Activated naive CD4-positive, alpha-beta T cell treated with anti-CD3 and anti-CD28 coated beads for 36 hours (primary cell): ENCODE data around the gene TP73. TPM values are rescaled to one million over a fixed set of nuclear protein-coding genes. Genes with fewer than 3 reads are reported as not detected.

Experiments used
- CTCF ChIA-PET: fragments of 350-600 bp; sonication (Branson Sonifier 250); formaldehyde crosslinking; loops from one replicate; lab custom pipeline; 2021; ENCODE audit warnings: antibody characterized with exemption; lab: Charles Lee
- DNase-seq: peaks from one replicate; pipeline ENCODE4 v3.0.0-alpha.2; 2020
- H3K27ac Mint-ChIP-seq: one replicate; pipeline ENCODE4 v1.8.0; 2021; ENCODE audit warnings: mild to moderate bottlenecking, mixed read lengths
- H3K27me3 Mint-ChIP-seq: one replicate; pipeline ENCODE4 v1.8.0; 2021; ENCODE audit warnings: low read depth, mixed read lengths
- H3K36me3 Mint-ChIP-seq: one replicate; pipeline ENCODE4 v1.8.0; 2021; ENCODE audit warnings: low read depth, mixed read lengths
- H3K4me1 Mint-ChIP-seq: one replicate; pipeline ENCODE4 v1.8.0; 2021; ENCODE audit warnings: low read depth, mixed read lengths
- H3K4me3 Mint-ChIP-seq: one replicate; pipeline ENCODE4 v1.8.0; 2021; ENCODE audit warnings: mild to moderate bottlenecking, moderate library complexity, mixed read lengths
- H3K9me3 Mint-ChIP-seq: one replicate; pipeline ENCODE4 v1.8.0; 2021; ENCODE audit warnings: mixed read lengths
- intact Hi-C: fragments of 100-400 bp; cut with micrococcal nuclease; formaldehyde crosslinking; loops from one replicate; pipeline ENCODE4 v1.15.1; 2023
- total RNA-seq, 2 experiments: library from RNA; stranded (reverse); gene quantifications; one replicate each; pipeline ENCODE4 v1.2.3, GENCODE V29; 2021

Gene TP73
- total RNA-seq, 2 experiments from 2014 or later, result 0.20 to 0.43 TPM

DNA sequence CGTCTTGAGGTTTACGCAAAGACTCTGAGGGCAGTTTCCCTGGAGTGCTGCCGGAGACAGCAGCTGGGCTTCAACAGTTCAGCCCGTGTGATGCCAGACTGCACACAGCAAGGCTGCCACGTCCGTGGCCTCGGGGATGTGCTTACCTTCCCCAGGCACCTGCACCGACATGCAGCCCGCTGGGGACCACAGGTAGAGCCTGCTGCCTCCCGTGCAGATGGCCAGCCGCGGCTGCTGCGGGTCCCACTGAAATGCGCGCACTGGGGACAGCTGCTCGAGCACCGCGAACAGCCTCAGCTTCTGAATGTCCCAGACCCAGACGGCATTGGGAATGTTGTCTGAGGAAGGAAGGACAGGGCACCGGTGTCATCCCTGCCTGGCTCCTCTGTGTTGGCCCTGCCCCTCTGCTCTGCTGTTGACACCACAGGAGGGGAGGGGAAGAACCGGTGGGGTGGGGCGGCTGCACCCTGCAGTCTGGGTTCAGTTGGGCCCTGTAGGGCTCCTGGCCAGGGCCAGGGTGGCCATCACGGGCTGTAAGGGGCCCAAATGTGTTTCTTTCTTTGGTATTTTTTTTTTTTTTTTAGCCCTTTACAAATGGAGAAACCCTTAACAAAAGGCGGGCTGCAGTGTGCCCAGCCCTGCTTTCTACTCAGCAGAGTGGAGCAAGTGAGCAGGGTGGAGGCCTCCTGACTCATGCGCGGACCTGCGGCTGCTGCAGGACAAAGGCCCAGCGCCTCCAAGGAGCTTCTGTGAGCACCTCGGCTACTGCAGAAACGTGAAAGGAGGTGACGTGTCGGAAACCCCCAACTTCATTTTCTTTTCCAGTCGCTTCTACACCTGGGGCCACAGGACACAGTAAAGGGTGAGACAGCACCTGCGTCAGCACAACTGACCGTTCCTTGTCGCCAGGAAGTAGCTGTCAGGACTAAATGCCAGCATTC, 20.7 kb upstream of the TP73 start:
- Mint-ChIP-seq H3K4me1 (no peaks in the 10 kb centered on the region), H3K27ac (no peak overlapping the region), H3K36me3 (peaks cover 9% of the 10 kb centered on the region), H3K9me3 (no peaks in the 10 kb centered on the region), H3K27me3 (no peaks in the 10 kb centered on the region), H3K4me3 (no peak overlapping the region)
- intact Hi-C loops, result no loop called here
- CTCF ChIA-PET, result interaction anchor here (0.8 kb wide), 1 partner anchor 10 kb away, joined by 3 read pairs; no protein-coding TSS in a partner anchor
- no peak for DNase-seq

DNA sequence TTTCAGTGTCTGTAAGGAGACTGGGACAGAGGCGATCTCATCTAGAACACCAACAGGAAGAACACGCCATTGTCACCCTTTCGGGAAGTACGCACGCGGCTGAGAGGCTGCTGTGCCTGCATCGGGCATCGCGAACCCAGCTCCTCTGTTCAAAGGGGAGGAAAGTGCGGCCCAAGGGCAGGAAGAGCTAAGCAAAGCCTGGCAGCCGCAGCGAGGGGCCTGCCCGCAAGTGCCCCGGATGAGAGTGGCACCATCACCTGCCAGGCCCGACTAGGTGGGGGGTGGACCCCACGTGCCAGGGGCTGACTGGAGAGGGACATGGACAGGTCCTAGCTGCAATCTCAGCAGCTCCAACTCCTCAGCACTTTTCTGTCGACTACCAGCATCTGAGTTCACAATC, 20.0 kb upstream of the TP73 start:
- Mint-ChIP-seq H3K27me3 (no peaks in the 10 kb centered on the region), H3K27ac (no peak overlapping the region), H3K4me1 (no peaks in the 10 kb centered on the region), H3K4me3 (no peak overlapping the region), H3K9me3 (no peaks in the 10 kb centered on the region), H3K36me3 (peaks cover 13% of the 10 kb centered on the region)
- intact Hi-C loops, result no loop called here
- CTCF ChIA-PET, result interaction anchor here (0.8 kb wide), 1 partner anchor 11 kb away, joined by 3 read pairs; no protein-coding TSS in a partner anchor
- no peak for DNase-seq

DNA sequence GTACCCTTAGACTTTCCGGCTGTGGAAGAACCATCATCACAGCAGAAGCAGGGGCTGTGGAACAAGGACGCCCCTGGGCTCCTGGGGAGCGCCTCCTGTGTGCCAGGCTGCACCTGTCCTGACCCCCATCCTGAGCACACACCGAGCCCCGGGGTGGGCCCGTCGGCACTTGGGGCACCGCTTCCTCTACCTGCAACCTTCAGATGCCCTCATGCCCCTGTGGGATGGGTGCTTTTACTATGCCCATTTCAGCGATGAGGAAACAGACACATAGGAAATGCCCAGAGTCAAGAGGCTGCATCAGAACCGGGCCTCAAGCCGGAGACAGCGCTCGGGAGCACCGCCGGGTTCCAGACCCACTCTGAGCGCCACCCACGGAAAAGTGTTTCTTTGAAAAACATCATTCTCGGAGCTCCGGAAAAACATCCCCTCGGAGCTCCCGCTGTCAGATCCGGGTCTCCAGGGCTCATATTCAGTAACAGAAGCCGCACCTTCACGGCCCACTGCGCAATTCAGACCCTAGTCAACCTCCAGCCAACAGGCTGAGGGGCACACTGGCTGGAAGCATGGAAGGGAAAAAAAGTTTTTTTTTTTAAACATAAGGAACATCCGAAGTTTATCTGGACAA, 19.5 kb upstream of the TP73 start:
- Mint-ChIP-seq H3K4me3 (no peak overlapping the region), H3K4me1 (no peaks in the 10 kb centered on the region), H3K36me3 (peaks cover 13% of the 10 kb centered on the region), H3K27ac (no peak overlapping the region), H3K27me3 (no peaks in the 10 kb centered on the region), H3K9me3 (no peaks in the 10 kb centered on the region)
- DNase-seq, result no peak
- CTCF ChIA-PET, result interaction anchor here (0.8 kb wide), 1 partner anchor 11 kb away, joined by 3 read pairs; no protein-coding TSS in a partner anchor
- intact Hi-C loops, result no loop called here

GRCh38 chr1:3633344-3634058, 18.8 kb upstream of the TP73 start:
- H3K9me3 Mint-ChIP-seq, result no peaks in the 10 kb centered on the region
- peaks cover 13% of the 10 kb centered on the region for H3K36me3 Mint-ChIP-seq
- no peaks in the 10 kb centered on the region for H3K27me3 Mint-ChIP-seq
- no peak for DNase-seq
- H3K4me3 Mint-ChIP-seq, result no peak overlapping the region
- H3K4me1 Mint-ChIP-seq, result no peaks in the 10 kb centered on the region
- intact Hi-C loops, result no loop called here
- H3K27ac Mint-ChIP-seq, result no peak overlapping the region
- CTCF ChIA-PET, result no interaction called here

- H3K27ac Mint-ChIP-seq, result no peak overlapping the region
- H3K4me1 Mint-ChIP-seq, result no peaks in the 10 kb centered on the region
- CTCF ChIA-PET, result no interaction called here
- H3K4me3 Mint-ChIP-seq, result no peak overlapping the region
- H3K36me3 Mint-ChIP-seq, result peaks cover 13% of the 10 kb centered on the region
- no peaks in the 10 kb centered on the region for H3K27me3 Mint-ChIP-seq
- DNase-seq, result no peak
- no peaks in the 10 kb centered on the region for H3K9me3 Mint-ChIP-seq
- intact Hi-C loops, result no loop called here
These were observed 18.1 kb upstream of the TP73 start for GRCh38 chr1:3634059-3634800.

- Mint-ChIP-seq H3K9me3 (no peaks in the 10 kb centered on the region), H3K4me1 (no peaks in the 10 kb centered on the region), H3K27ac (no peak overlapping the region), H3K36me3 (peaks cover 13% of the 10 kb centered on the region), H3K4me3 (no peak overlapping the region), H3K27me3 (no peaks in the 10 kb centered on the region)
- DNase-seq, result no peak
- CTCF ChIA-PET, result interaction anchor here (0.6 kb wide), 1 partner anchor 10 kb away, joined by 3 read pairs; no protein-coding TSS in a partner anchor
- intact Hi-C loops, result no loop called here
These were observed 16.2 kb upstream of the TP73 start for GRCh38 chr1:3636080-3636479.

DNA sequence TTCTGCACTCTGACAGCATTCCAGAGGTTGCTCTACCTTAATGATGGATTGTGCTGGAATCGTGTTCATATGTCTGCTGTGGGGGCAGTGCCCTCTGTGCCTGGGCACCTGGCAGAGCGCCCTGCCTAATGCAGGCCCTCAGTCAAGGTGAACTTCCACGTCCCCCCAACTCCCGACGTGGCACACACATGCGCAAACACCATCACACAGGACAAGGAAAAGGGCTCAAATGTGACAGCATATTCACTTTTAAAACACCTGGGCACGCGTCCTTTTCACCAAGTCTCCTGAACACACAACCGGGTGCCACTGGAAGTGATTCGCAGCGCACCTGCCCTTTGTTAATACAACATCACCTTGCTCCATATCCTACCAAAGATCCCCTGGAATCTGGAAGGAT, 15.8 kb upstream of the TP73 start:
- Mint-ChIP-seq H3K9me3 (no peaks in the 10 kb centered on the region), H3K4me1 (no peaks in the 10 kb centered on the region), H3K36me3 (peaks cover 13% of the 10 kb centered on the region), H3K4me3 (no peak overlapping the region), H3K27me3 (no peaks in the 10 kb centered on the region), H3K27ac (no peak overlapping the region)
- intact Hi-C loops, result no loop called here
- CTCF ChIA-PET, result no interaction called here
- DNase-seq, result no peak

GRCh38 chr1:3638027-3638426, 14.3 kb upstream of the TP73 start:
- CTCF ChIA-PET, result no interaction called here
- no peak for DNase-seq
- H3K9me3 Mint-ChIP-seq, result no peaks in the 10 kb centered on the region
- H3K4me3 Mint-ChIP-seq, result no peak overlapping the region
- peaks cover 15% of the 10 kb centered on the region for H3K36me3 Mint-ChIP-seq
- no peak overlapping the region for H3K27ac Mint-ChIP-seq
- H3K27me3 Mint-ChIP-seq, result no peaks in the 10 kb centered on the region
- H3K4me1 Mint-ChIP-seq, result no peaks in the 10 kb centered on the region
- intact Hi-C loops, result no loop called here

- Mint-ChIP-seq H3K27ac (no peak overlapping the region), H3K9me3 (no peaks in the 10 kb centered on the region), H3K27me3 (no peaks in the 10 kb centered on the region), H3K4me3 (no peak overlapping the region), H3K36me3 (peaks cover 15% of the 10 kb centered on the region), H3K4me1 (no peaks in the 10 kb centered on the region)
- DNase-seq, result no peak
- intact Hi-C loops, result no loop called here
- CTCF ChIA-PET, result no interaction called here
These were observed 13.6 kb upstream of the TP73 start for GRCh38 chr1:3638676-3639075.

- no peak overlapping the region for H3K27ac Mint-ChIP-seq
- H3K4me3 Mint-ChIP-seq, result no peak overlapping the region
- H3K4me1 Mint-ChIP-seq, result no peaks in the 10 kb centered on the region
- DNase-seq, result no peak
- CTCF ChIA-PET, result interaction anchor here (0.6 kb wide), 1 partner anchor 20 kb away, joined by 3 read pairs; no protein-coding TSS in a partner anchor
- H3K9me3 Mint-ChIP-seq, result no peaks in the 10 kb centered on the region
- H3K27me3 Mint-ChIP-seq, result no peaks in the 10 kb centered on the region
- peaks cover 17% of the 10 kb centered on the region for H3K36me3 Mint-ChIP-seq
- intact Hi-C loops, result no loop called here
These were observed 12.9 kb upstream of the TP73 start for GRCh38 chr1:3639397-3639911.

DNA sequence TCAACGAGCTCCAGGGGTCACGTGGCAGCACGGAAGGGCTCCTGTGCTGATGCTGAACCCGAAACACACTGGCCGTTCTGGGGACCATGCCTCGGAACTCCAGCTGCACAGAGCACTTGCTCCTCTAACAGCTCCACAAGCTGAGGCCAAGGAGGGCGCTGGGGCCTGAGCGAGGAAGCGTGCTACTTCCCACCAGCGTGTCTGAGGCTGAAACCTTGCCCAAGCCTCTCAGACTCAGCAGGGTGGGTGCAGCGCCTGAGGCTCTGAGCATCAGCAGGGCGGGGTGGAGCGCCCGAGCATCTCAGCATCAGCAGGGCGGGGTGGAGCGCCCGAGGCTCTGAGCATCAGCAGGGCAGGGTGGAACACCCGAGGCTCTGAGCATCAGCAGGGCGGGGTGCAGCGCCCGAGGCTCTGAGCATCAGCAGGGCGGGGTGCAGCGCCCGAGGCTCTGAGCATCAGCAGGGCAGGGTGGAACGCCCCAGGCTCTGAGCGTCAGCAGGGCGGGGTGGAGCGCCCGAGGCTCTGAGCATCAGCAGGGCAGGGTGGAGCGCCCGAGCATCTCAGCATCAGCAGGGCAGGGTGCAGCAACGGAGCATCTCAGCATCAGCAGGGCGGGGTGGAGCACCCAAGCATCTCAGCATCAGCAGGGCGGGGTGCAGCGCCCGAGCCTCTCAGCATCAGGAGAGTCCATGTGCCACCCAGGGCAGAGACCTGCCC, 12.0 kb upstream of the TP73 start:
- Mint-ChIP-seq H3K4me3 (no peak overlapping the region), H3K36me3 (peaks cover 20% of the 10 kb centered on the region), H3K9me3 (no peaks in the 10 kb centered on the region), H3K27me3 (no peaks in the 10 kb centered on the region), H3K27ac (no peak overlapping the region), H3K4me1 (no peaks in the 10 kb centered on the region)
- intact Hi-C loops, result no loop called here
- CTCF ChIA-PET, result no interaction called here
- no peak for DNase-seq
